Measurements from ENCODE around the gene SLC2A4RG. TPM values are rescaled to one million over a fixed set of nuclear protein-coding genes. Genes with fewer than 3 reads are reported as not detected.

Gene SLC2A4RG
- total RNA-seq, 1 donor from 2014 or later: 2.8 TPM

GRCh38 chr20:63741676-63742380 lies 2.3 kb downstream of the SLC2A4RG start:
- no peak for DNase-seq

GRCh38 chr20:63742381-63743024 lies 2.9 kb downstream of the SLC2A4RG start:
- no peak for DNase-seq

DNA sequence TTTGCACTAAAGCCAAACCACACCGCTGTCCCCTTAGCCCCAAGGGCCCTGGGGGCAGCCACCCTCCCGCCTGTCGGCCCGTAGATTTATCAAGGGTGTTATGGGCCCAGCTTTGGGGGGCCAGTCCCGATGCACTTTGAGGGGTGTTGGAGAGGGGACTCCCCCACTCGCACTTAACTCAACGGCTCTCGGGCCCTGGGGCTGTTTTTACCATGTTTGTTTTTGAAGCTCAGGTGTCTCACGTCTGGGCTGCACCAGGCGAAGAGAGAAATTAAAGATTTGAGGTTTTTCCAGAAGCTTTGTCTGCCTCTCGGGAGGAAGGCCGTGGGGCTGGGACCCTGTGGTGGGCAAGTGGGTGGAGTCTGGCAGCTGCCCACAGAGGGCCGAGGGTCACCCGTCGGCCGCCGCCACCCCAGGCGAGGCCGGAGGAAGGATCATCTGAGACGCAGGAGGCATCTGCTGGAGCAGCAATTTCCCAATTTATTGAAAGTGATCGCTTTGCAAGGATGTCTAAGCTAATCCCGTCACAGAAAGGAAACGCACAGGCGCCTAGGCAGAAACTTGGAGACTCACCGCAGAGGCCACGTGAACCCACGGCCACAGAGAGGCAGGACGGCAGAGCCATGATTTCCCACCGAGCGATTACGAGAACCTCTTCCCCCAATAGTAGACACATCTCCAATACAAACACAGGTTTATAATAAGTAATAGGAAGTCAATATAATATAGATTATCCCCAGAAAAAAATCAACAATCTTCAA lies 3.8 kb downstream of the SLC2A4RG start:
- no peak for DNase-seq

GRCh38 chr20:63744158-63744557 lies 4.6 kb downstream of the SLC2A4RG start:
- no peak for DNase-seq

GRCh38 chr20:63744574-63745423 lies 5.2 kb downstream of the SLC2A4RG start:
- no peak for DNase-seq

DNA sequence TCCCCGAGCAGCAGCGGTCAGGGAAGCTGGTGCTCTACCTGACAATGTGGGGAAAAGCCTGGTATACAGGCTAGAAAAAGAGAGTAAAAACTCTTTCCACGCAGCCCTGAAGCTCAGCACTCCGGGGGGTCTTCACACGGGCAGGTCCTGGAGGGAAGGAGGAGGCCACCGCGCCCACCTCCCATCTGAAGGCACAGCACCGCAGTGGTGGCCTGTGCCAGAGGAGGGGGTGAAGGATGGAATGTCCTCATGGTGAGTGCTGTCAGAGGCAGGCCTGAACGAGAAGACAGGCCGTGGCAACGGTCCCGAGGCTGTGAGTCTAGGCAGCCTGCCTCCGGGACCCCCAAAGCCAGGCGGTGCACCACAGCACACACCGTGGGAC lies 5.8 kb downstream of the SLC2A4RG start:
- no peak for DNase-seq

GRCh38 chr20:63745961-63746731 lies 6.6 kb downstream of the SLC2A4RG start:
- DNase-seq: no peak

DNA sequence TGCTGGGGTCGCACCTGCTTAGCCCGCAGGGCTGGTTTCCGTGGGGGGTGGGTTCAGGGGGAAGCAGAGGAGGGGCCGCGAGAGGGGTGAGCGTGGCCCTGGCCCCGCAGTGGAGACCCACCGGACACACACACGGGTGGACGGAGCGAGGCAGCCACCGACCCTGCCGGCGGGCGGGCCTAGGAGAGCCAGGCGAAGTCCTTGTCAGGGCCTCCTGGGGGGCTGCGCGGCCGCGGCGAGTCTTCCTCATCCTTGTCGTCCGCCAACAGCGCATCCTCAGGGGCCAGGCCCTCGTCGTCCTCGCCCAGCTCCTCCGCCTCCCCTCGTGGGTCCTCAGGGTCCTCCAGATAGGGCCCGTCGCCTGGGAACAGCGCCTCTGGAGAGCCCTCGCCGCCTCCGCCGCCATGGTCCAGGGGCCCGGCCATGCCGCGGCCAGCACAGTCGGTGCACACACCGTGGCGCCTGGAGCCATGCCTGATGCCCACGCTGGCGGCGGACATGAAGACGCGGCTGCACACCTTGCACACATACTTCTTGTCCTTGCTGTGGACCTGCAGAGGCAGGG lies 7.3 kb downstream of the SLC2A4RG start:
- no peak for DNase-seq

- no peak for DNase-seq
Observed at GRCh38 chr20:63747622-63748069, 8.1 kb downstream of the SLC2A4RG start.

DNA sequence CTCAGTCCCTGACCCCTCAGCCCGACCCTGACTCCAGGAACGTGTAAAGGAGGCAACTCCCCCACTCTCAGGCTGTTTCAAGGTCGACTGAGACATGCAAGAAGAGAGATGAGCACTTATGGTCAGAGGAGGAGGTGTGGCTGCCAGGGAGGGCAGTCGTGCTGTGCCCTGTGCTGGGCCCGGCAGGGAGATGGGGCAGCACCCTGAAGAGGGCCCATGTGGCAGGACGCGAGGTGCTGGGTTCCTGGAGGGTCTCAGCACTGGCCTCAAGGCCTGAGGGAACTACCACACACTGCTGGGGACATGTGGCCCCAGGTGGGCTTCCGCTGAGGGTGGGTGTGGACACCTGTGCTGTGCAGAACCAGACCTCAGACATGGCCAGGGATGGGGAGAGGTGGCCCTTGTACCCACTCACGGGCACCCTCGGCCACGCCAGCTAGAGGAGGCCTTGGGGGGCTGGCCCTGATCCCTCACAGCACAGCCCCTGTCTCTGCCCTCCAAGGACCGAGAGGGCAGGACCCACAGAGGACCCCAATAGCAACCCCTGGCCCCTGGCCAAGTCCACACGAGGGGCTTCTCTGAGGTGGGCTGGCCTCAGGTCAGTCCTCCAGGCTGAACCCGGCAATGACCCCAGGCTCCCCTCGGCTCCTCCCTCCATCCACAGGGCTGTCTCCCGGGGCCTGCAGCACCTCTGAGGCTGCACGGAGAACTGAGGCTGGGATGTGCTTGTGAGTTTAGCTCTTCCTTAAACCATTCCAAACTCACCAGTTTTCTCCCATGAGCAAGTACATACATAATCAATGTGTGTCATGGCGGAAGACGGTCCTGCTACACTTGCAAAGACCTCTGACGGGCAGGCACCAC lies 8.7 kb downstream of the SLC2A4RG start:
- no peak for DNase-seq

GRCh38 chr20:63748934-63749270 lies 9.3 kb downstream of the SLC2A4RG start:
- no peak for DNase-seq

- no peak for DNase-seq
Observed at GRCh38 chr20:63749597-63750508, 10.3 kb downstream of the SLC2A4RG start.

DNA sequence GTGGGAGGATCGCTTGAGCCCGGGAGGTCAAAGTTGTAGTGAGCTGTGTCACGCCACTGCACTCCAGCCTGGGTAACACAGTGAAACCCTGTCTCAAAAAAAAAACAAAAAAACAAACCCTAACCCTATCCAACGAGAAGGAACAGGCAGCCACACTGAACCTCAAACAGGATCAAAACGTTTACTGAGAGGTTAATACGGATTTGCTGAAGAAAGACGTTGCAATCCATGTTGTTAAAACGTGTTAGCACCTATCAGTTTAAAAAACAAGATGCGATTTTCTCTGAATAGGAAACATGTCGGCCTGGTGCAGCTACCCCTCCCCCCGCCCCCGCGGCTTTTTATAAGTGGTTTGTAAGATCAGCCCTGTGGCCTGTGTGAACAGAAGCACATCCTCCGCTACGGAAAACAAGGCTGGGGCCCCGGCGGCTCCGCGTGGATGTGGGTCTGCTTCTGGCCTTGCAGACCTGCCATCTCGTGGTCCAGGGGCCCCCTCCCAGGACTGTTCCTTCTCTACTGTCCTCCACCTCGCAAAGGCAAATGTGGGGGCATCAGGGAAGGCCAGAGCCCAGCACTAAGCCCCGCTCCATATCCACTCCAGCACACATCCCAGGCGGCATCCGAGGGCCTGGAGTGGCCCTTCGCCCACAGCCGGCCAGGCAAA lies 11.4 kb downstream of the SLC2A4RG start:
- no peak for DNase-seq

DNA sequence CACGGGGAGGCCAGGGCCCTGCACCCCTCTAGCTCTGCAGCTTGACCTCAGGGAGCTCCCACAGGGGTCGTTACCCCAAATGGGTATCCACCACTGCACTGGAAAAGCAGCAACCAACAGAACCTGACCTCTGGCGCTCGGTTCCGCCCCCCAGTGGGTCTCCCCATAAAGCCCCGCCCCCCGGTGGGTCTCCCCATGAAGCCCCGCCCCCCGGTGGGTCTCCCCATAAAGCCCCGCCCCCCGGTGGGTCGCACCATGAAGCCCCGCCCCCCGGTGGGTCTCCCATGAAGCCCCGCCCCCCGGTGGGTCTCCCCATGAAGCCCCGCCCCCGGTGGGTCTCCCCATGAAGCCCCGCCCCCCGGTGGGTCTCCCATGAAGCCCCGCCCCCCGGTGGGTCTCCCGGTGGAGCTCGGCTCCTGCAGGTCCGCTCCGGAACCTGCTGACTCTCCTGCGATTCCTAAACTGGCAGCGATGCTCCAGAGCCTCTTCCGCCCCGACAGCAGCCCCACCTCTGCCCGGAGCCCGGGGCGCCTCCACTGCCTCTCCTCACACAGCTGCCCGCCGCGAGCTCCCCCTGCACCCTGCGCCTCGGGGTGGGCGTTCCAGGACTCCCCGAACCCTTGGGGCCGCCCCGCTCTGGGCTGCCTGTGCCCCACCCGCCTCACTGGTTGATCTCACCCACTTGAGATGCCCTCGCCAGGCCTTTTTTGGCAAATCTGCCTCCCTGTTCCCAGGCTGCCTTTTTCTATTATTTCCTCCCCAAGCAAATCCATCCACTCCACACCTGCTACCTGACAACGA lies 12.1 kb downstream of the SLC2A4RG start:
- DNase-seq: no peak

DNA sequence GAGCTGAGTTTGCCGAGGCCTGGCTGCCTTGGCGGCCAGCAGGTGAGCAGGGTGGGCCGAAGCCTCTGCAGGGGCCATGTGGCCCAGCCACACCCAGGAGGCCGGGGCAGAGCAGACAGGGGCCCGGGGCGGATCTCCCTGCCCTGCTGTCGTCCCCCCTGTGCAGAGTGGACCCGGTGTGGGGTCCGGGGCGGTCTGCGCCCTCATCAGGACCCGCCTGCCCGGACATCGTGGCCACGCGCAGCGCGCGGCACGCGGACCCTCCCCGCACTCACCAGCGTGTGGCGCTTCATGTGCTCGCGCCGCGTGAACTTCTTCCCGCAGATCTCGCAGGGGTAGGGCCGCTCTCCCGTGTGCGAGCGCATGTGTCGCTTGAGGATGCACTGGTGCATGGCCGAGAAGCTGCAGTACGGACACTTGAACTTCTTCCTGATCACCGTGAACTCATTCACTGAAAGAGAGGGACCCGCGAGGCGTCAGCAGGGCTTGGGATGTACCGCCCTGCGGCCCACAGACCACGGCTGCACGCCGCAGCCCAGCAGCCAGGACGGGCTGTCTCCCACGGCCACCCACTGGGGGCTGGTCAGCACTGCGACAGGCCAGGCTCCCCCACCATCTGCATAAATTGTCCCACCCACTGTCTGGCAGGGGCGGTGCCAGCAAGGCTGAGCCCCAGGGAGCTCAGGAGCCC lies 13.0 kb downstream of the SLC2A4RG start:
- no peak for DNase-seq

DNA sequence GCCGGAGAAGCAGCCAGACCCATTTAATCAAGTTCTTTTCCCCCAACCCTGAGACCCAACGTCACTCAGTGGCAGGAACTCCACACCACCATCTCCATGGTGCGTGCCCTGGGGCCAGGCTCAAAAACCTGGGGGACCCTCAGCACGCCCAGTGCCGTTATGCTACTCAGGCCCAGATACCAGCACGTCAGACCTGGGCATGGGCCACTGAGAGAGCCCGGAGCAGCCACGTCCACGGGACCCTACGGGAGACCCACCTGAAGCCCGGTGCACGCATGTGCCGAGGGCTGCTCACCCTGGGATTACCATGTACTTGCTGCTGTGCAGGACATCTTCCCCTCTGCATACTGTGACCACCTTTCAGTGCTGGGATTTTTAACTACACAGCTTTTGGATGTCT lies 13.8 kb downstream of the SLC2A4RG start:
- DNase-seq: no peak

DNA sequence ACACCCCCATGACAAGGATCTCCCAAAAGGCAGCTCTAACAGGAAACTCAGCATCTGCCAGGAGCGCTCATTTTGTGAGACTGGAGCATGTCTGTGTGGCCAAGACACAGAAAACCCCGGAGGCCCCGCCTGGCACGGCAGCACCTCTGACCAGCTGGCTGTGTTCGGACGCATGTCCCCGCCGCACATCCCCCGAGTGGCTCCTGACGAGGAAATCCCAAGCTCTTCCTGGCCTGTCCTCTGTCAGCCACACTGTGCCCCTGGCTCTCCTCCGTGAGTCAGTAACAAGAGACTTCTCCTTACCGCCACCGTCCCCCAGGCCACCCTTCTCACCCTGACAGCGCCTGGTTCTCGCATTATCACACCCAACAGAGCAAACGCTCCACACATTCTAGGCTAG lies 14.4 kb downstream of the SLC2A4RG start:
- no peak for DNase-seq

Data from occipital lobe (tissue), 2 donors.